ENCODE data around the gene NRG2. TPM values are rescaled to one million over a fixed set of nuclear protein-coding genes. Genes with fewer than 3 reads are reported as not detected.

NRG2 gene
- total and polyA plus RNA-seq, 2 of the 8 experiments (the other 6 are each of a cell fraction or from before 2014, with no cell fraction given) = 0.27 to 0.54 TPM

DNA sequence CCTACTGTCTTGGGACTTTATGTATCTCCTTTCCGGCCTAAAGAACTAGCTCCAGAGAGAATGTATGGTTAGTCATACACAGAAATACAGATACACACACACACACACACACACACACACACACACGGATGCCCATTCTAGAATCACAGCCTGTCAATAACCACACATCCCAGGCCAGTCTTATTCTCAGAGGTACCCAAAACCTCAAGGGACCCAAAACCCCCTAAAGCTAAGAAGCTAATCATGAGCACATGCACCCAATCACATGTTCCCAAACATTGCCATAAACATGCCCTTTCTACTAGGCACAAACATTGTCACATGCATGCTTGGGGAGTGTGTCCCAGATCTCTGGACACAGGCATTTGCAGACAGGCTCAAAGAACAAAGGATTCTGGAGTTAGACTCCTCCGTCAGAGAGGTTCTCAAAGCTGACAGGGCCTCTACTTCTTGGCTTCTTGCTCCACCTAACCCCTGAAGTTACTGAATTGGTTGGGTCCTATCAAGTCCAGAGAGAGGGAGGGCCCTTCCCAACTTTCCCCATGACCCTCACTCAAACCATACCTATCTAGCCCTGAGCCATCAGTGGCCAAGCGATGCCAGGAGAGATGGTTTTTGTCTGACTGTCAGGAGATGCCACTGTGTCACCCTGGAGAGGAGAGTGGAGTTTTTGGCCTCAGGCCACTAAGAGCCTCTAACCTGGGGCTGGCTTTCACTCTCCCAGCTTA, 78.7 kb downstream of the NRG2 start:
- no peak overlapping the region for H3K14ac ChIP-seq (ENCODE audit: insufficient read length)
- H3K79me1 ChIP-seq (ENCODE audit: low read depth, low read length) = no peaks in the 10 kb centered on the region
- no peak overlapping the region for H3K27ac ChIP-seq (ENCODE audit: low read depth, low read length)
- POLR2A ChIA-PET (ENCODE audit: partially characterized antibody) = interaction anchor here (0.6 kb wide), 1 partner anchor 248 kb away, joined by 3 read pairs; no protein-coding TSS in a partner anchor
- H3K23me2 ChIP-seq (ENCODE audit: low read depth, low read length) = no peaks in the 10 kb centered on the region; the same call in 1 of the 2 replicates
- no peak overlapping the region for H3K4ac ChIP-seq (replicated peaks; ENCODE audit: insufficient read length, low read depth, low read length)
- no peaks in the 10 kb centered on the region; a peak in 1 of 7 replicates for H3K27me3 ChIP-seq (replicated peaks in 1 of 4; ENCODE audit: control insufficient read depth in 3 of 4, extremely low read depth in 1 of 4, insufficient read depth in 3 of 4, low read length in 3 of 4)
- no peak overlapping the region for H4K8ac ChIP-seq (ENCODE audit: extremely low read depth, insufficient read depth, low read length)
- no peaks in the 10 kb centered on the region; a peak in 1 of 7 replicates for H3K4me1 ChIP-seq (replicated peaks in 1 of 4; ENCODE audit: control insufficient read depth in 3 of 4, insufficient read depth in 4 of 4, low read length in 3 of 4)
- CTCF ChIA-PET (ENCODE audit: partially characterized antibody) = interaction anchor here (0.7 to 14.0 kb wide), 12 partner anchors 61 to 175 kb away, joined by 3 to 276 read pairs (median 4); partner anchors contain the start of gene PSD2
- no peak overlapping the region for H4K5ac ChIP-seq (ENCODE audit: insufficient read length, low read depth, low read length)
- no peak overlapping the region for H2BK20ac ChIP-seq (ENCODE audit: low read length)
- H3K56ac ChIP-seq (replicated peaks; ENCODE audit: insufficient read length, low read depth, low read length) = no peak overlapping the region
- no peak overlapping the region for H3K4me3 ChIP-seq (ENCODE audit: extremely low read depth in 1 of 4, insufficient read depth in 2 of 4, low read depth in 3 of 4, low read length in 4 of 4)
- H3K9me3 ChIP-seq (ENCODE audit: insufficient read depth in 2 of 2, low read depth in 1 of 2, low read length in 1 of 2) = no peaks in the 10 kb centered on the region
- no peak overlapping the region for H2BK5ac ChIP-seq (ENCODE audit: low read depth, low read length)
- no peak for FAIRE-seq
- H2BK120ac ChIP-seq (replicated peaks; ENCODE audit: low read depth, low read length) = no peak overlapping the region
- H4K20me1 ChIP-seq (replicated peaks in 1 of 2; ENCODE audit: control insufficient read depth in 1 of 2, insufficient read depth in 2 of 2, low read length in 2 of 2) = no peaks in the 10 kb centered on the region
- 77% methylated on average over 4 of the region's 4 CpGs; no CpG with 5 or more reads in 1 of the 2 experiments for WGBS, 2 experiments (ENCODE audit: extremely low coverage in 1 of 2, insufficient coverage in 1 of 2, insufficient read length in 1 of 2, insufficient replicate concordance in 2 of 2, low coverage in 1 of 2, low lambda C conversion rate in 2 of 2, missing lambda C conversion rate in 1 of 2)
- H3K9ac ChIP-seq (replicated peaks in 1 of 4; ENCODE audit: extremely low read depth in 1 of 4, low read depth in 3 of 4, low read length in 3 of 4) = no peak overlapping the region
- DNase-seq (ENCODE audit: low read depth in 1 of 2, low spot score in 2 of 2) = no peak
- no peaks in the 10 kb centered on the region for H3K36me3 ChIP-seq (ENCODE audit: control insufficient read depth in 2 of 4, insufficient read depth in 4 of 4, low read length in 3 of 4)
- no peak overlapping the region for H2AFZ ChIP-seq (ENCODE audit: low read length)
- H4K91ac ChIP-seq (replicated peaks; ENCODE audit: insufficient read length, low read length) = no peak overlapping the region
- no peak overlapping the region for H2BK12ac ChIP-seq (ENCODE audit: low read depth, low read length)
- no peak overlapping the region for H3K18ac ChIP-seq (ENCODE audit: extremely low read depth, low read length)
- no peak overlapping the region for H2AK5ac ChIP-seq (ENCODE audit: low read depth, low read length)
- H3K23ac ChIP-seq (ENCODE audit: insufficient read length) = no peak overlapping the region
- H2BK15ac ChIP-seq (ENCODE audit: low read length) = no peak overlapping the region
- H3K79me2 ChIP-seq (ENCODE audit: control insufficient read depth in 1 of 2, insufficient read depth in 2 of 2, low read length in 2 of 2) = no peaks in the 10 kb centered on the region
- no peak overlapping the region for H3K4me2 ChIP-seq (ENCODE audit: insufficient read depth in 1 of 2, low read depth in 2 of 2, low read length in 2 of 2)
- TF ChIP-seq TAF1 (IDR thresholded peaks at IDR 0.05; ENCODE audit: low read depth, low read length) (no peak), NRF1 (IDR thresholded peaks at IDR 0.05; ENCODE audit: low read depth, low read length) (no peak), SP4 (IDR thresholded peaks at IDR 0.05; ENCODE audit: low read length) (no peak), RNF2 (IDR thresholded peaks at IDR 0.05; ENCODE audit: borderline replicate concordance, low read depth, low read length, missing control alignments, poor library complexity, severe bottlenecking) (no peak), KDM5A (IDR thresholded peaks at IDR 0.05; ENCODE audit: low read length) (no peak), HDAC6 (IDR thresholded peaks at IDR 0.05; ENCODE audit: low read depth, low read length) (no peak), CBX5 (IDR thresholded peaks at IDR 0.05; ENCODE audit: low read depth, low read length) (no peak), ASH2L (IDR thresholded peaks at IDR 0.05; ENCODE audit: low read length) (no peak), YY1 (IDR thresholded peaks at IDR 0.05; ENCODE audit: low read depth, low read length) (no peak), KDM4A (IDR thresholded peaks at IDR 0.05; ENCODE audit: low read depth, low read length, severe bottlenecking) (no peak), TBP (IDR thresholded peaks at IDR 0.05; ENCODE audit: low read depth, low read length) (no peak)
- TF ChIP-seq, protein P1, sequence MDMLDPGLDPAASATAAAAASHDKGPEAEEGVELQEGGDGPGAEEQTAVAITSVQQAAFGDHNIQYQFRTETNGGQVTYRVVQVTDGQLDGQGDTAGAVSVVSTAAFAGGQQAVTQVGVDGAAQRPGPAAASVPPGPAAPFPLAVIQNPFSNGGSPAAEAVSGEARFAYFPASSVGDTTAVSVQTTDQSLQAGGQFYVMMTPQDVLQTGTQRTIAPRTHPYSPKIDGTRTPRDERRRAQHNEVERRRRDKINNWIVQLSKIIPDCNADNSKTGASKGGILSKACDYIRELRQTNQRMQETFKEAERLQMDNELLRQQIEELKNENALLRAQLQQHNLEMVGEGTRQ (IDR thresholded peaks at IDR 0.05; ENCODE audit: low read length) = no peak

All from H1 (cell line).